HG02840 (cell line): ENCODE data around the gene ICOS.

Source experiments
- ATAC-seq: cut with Tn5 transposase; IDR thresholded peaks from one replicate; pipeline ENCODE4 v1.9.1; 2021; ENCODE audit warnings: mild to moderate bottlenecking, moderate library complexity, moderate number of reproducible peaks; ENCODE audit not compliant: unreplicated experiment, low FRiP score

ICOS gene

DNA sequence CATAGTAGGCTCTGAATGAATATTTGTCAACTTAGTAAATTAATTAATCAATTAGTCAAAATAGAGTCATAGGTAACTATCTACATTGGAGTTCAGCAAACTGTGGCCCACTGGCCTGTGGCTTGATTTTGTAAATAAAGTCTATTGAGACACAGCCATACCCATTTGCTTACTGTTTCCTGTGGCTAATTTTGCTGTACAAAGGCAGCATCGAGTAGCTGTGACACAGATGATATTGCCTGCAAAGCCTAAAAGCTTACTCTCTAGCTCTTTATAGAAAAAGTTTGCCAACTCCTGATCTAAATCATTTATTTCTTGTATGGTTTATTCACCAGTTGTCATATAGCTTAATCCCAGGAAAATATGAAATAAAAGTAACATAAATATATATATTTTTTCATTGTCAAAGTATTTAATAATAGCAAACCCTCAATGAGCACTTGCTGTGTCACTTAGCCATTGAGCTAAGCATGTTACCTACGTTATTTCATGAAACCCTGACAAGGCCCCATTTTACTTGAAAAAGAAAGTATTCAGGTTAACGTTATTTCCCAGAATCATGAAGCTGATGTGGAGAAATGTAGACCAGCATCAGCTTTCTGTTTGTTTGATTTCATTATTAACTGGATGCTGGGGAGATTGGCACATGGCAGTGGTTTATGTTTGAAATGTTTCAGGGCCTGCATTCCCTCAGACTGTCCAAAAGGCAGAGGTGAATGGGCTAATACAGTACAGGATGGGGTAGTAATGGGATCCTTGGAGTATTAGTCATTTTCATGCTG lies 69.6 kb downstream of the ICOS start:
- ATAC-seq = no peak

DNA sequence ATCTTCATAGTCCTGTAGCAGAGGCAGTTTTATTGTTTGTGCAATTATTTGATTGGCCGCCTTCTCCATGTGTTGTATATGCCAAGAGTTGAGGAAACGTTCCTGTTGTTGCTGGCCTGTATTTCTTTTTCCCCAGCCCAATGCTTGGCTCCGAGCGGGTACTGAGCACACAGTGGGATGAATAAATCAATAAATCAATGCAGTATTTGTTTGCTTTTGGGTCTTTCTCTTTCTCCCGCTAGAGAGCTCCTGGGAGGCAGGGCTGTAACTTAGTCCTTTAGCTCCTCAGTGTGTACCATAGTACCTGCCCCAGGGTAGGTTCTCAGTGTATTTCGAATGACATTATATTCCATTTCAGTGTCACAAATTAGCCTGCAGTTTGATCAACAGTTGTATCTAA lies 71.8 kb downstream of the ICOS start:
- ATAC-seq = no peak

DNA sequence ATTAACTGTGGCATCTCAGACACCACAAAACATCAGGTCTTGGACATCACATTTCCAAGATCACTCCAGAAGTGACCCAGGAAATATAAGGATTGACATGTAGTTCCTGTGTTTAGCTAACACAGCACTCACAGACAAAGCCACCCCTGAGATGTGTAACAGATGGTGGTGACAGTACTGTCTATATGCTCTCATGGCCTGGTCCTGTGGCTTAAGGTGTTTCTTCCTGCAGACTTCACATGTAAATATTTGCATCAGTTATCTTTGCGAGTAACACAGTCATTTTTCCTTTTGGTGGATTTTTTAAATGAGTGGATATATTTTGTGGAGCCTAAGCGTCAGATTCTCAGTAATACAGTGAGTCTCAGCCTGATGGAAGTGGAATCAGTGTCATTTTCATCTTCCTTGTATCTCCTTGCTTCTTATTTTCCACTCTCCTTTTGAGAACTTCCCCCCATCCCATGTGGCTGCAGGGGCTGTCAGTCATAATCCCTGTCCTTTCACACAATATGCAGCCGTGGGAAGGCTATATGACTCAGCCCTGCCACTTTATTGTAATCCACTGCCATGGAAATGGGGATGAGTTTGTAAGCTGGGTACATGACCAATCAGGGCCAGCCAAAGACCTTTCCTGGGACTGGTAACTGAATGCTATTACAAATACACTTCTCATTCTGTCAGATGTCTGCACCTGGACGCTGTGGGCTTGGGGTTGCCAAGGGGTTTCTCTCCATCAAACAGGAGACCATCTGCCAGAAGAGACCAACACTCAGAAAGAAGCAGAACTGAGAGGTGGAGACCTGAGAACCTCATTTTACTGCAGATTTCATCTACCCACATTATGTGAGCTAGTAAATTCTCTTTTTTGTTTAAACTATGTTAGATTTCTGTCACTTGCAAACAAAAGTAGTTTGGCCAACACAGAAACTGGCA lies 74.3 kb downstream of the ICOS start:
- ATAC-seq = no peak
